HUES6 (cell line): ENCODE data around the gene DENND4A.

Experiments
- H3K27ac ChIP-seq: 2 replicates; pipeline ENCODE4 v1.7.0; 2013; ENCODE audit warnings: low read depth, mild to moderate bottlenecking, low read length, inconsistent platforms
- H3K27me3 ChIP-seq: 2 replicates; pipeline ENCODE4 v1.6.1; 2013; ENCODE audit warnings: low read length; ENCODE audit not compliant: control insufficient read depth, insufficient read depth
- H3K36me3 ChIP-seq: 2 replicates; pipeline ENCODE4 v1.6.1; 2013; ENCODE audit warnings: low read length; ENCODE audit not compliant: control insufficient read depth, insufficient read depth
- H3K4me1 ChIP-seq: 2 replicates; pipeline ENCODE4 v1.6.1; 2013; ENCODE audit warnings: low read length; ENCODE audit not compliant: control insufficient read depth, insufficient read depth
- H3K4me3 ChIP-seq: 2 replicates; pipeline ENCODE4 v1.5.1; 2013; ENCODE audit warnings: low read depth, low read length
- H3K9ac ChIP-seq: one replicate; pipeline ENCODE4 v1.6.1; 2013; ENCODE audit warnings: mild to moderate bottlenecking, low read length
- H3K9me3 ChIP-seq: 2 replicates; pipeline ENCODE4 v1.6.1; 2013; ENCODE audit warnings: low read depth, low read length; ENCODE audit not compliant: control insufficient read depth, insufficient read depth

DENND4A gene

DNA sequence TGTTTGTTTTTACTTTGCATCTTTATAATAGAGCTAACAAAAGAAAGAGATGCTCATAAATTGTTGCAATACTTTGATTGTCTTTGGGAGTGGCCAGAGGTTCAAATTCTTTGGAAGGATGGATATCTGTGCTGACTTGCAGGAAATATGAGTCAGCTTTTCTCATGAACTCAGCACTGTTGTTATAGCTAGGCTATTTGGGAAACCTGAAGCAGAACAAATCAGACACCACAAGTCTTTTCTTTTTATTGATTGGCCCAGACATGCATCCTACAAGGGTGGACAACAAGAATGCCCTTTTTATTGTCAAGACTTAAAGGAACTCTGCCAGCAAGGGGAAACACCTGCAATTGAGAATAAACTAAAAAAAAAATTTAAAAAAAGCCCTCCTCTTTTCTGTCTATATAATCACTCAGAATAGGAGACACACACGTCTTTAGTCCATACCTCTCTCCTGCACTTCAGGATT is 4.6 kb upstream of the DENND4A start:
- H3K4me3 ChIP-seq, result no peak overlapping the region
- H3K27me3 ChIP-seq, result no peaks in the 10 kb centered on the region
- H3K9me3 ChIP-seq, result no peaks in the 10 kb centered on the region
- no peak overlapping the region for H3K27ac ChIP-seq
- peaks cover 17% of the 10 kb centered on the region for H3K4me1 ChIP-seq
- no peaks in the 10 kb centered on the region for H3K36me3 ChIP-seq
- H3K9ac ChIP-seq, result no peak overlapping the region

DNA sequence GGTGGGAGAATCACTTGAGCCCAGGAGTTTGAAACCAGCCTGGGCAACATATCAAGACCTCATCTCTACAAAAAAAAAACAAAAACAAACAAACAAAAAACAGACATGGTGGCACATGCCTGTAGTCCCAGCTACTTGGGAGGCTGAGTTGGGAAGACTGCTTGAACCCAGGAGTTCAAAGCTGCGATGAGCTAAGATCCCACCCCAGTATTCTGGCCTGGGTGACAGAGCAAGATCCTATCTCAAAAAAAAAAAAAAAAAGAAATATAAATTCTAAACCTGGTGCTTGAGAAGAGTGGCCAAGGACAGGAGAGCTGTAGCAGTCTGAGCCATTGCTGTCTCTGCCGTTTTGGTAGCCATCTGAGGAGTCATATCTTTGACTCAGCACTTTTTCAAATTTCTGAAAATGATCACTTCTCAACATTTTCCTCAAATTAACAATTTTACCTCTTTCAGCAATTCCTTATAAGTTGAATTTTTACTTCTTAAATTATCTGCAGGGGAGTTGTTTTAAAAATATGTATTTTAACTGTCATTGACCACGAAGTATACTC is 3.6 kb upstream of the DENND4A start:
- peaks cover 12% of the 10 kb centered on the region for H3K4me1 ChIP-seq
- no peak overlapping the region for H3K27ac ChIP-seq
- no peaks in the 10 kb centered on the region for H3K9me3 ChIP-seq
- no peak overlapping the region for H3K4me3 ChIP-seq
- H3K9ac ChIP-seq, result no peak overlapping the region
- H3K36me3 ChIP-seq, result no peaks in the 10 kb centered on the region
- peaks cover 1% of the 10 kb centered on the region; the same call in 1 of the 2 replicates for H3K27me3 ChIP-seq

DNA sequence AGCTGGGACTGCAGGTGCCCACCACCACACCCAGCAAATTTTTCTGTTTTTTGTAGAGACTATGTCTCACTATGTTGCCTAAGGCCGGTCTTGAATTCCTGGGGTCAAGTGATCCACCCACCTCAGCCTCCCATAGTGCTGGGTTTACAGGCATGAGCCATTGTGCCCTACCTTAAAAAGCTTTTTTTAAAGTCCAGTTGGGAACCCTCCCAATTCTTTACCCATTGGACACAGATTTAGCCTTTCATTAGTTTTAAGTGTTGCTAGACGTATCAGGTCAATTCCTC is 1.7 kb upstream of the DENND4A start:
- Histone ChIP-seq H3K9ac (no peak overlapping the region), H3K9me3 (no peaks in the 10 kb centered on the region), H3K36me3 (no peaks in the 10 kb centered on the region), H3K27ac (no peak overlapping the region), H3K4me3 (no peak overlapping the region), H3K27me3 (peaks cover 3% of the 10 kb centered on the region; the same call in 1 of the 2 replicates), H3K4me1 (peaks cover 13% of the 10 kb centered on the region)

DNA sequence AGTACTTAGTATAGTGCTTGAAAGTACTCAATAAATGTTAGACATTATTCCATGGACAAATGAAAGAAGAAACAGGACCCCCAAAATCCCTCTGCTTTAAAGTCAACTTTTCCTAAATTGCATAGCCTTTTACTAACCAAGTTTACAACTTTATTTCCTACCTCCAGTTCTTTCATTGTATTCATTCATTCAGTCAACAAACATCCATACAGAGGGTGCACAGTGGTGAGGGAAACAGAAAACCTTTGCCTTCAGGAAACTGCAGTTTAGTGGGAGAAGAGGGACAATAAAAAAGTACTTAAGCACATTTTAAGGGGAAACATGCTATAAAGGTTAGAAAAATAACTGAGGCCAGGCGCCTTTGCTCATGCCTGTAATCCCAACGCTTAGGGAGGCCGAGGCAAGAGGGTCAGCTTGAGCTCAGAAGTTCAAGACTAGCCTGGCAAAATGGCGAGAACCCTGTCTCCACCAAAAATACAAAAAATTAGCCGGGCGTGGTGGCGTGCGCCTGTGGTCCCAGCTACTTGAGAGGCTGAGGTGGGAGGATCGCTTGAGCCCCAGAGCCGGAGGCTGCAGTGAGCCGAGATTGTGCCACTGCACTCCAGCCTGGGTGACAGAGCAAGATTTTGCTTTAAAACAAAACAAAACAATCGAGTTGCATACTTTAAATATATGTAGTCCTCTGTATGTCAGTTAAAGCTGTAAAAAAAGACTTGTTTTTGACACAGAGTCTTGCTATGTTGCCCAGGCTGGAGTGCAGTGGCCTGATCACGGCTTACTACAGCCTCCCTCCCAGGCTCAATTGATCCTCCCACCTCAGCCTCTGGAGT is 1.1 kb upstream of the DENND4A start:
- H3K27me3 ChIP-seq, result peaks cover 3% of the 10 kb centered on the region; the same call in 1 of the 2 replicates
- H3K4me1 ChIP-seq, result peaks cover 13% of the 10 kb centered on the region
- no peak overlapping the region for H3K27ac ChIP-seq
- peak overlapping the region; percentile 88 for H3K4me3 ChIP-seq
- H3K36me3 ChIP-seq, result no peaks in the 10 kb centered on the region
- H3K9me3 ChIP-seq, result no peaks in the 10 kb centered on the region
- peak overlapping the region; percentile 65 for H3K9ac ChIP-seq

DNA sequence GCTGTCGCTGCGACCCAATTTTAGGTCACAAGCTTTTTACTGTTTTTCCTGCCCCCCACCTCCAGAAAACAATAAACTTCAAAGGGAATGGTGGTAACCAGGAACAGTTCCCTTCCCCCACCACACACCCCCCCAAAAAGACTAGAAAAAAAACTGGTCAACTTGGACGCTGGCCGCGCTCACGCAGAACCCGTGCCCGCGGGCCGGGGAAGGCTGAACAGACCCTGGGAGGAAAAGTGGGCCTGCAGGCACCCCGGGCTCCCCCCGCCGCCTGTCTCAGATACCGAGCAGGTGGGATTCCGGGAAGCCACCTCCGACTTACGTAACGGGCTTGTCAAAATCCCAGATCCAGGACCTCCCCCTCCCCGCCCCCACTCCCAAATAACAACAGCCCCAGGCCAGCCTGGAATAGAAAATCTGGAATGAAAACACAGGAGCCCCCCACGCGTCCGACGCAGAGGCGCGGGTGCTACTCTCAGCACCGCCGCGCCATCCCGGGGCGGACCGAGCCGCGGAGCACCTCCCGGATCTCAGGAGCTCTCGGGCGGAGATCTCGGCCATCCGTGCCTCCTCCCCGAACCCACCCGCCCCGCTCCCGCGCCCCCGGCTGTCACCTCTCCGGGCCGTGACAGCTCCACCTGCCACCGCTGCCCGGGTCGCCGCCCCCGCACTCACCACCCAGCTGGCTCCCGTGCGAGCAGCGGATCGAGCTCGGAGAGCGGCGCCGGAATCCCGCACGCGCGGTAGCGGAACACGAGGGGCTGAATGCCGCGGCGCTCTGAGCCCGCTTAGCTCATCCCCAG is 557 bp downstream of the DENND4A start:
- Histone ChIP-seq H3K9me3 (no peaks in the 10 kb centered on the region), H3K36me3 (no peaks in the 10 kb centered on the region), H3K27me3 (peaks cover 3% of the 10 kb centered on the region; the same call in 1 of the 2 replicates), H3K4me1 (peaks cover 10% of the 10 kb centered on the region), H3K9ac (peak overlapping the region; percentile 14), H3K4me3 (peak overlapping the region; percentile 88), H3K27ac (no peak overlapping the region)

DNA sequence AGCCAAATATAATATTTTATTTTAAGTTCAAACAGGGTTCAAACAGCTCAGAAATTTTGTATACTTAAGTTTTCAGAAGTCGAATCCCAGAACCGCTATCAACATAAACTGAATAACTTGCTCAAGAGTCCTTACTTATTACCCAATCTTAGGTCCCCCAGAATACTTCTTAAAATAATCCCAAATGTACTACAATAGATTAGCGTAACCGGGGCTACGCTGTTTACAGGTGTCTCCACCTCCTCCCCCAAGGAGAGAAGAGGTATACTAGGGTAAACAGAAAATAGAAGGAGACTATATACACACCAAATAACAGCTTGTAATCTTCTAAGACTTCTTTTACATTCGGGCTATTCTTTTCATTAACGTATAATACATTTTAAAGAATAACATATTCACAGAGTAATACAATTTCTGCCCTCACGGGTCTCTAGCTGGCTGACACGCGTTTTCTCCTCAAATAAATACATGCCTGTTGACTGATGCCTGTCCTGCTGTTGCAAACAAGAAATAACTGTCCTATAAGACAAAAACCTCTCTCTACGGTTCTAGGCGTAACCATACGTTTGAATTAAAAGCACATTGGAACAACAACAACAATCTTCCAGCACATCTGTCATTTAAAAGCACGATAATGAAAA is 1.3 kb downstream of the DENND4A start:
- H3K27me3 ChIP-seq, result peaks cover 3% of the 10 kb centered on the region; the same call in 1 of the 2 replicates
- H3K9me3 ChIP-seq, result no peaks in the 10 kb centered on the region
- 0 out of 2 replicates have a peak, but pooled peaks cover 7% of the 10 kb centered on the region for H3K4me1 ChIP-seq
- no peaks in the 10 kb centered on the region for H3K36me3 ChIP-seq
- peak overlapping the region; percentile 14 for H3K9ac ChIP-seq
- H3K4me3 ChIP-seq, result peak overlapping the region; percentile 88
- no peak overlapping the region for H3K27ac ChIP-seq

DNA sequence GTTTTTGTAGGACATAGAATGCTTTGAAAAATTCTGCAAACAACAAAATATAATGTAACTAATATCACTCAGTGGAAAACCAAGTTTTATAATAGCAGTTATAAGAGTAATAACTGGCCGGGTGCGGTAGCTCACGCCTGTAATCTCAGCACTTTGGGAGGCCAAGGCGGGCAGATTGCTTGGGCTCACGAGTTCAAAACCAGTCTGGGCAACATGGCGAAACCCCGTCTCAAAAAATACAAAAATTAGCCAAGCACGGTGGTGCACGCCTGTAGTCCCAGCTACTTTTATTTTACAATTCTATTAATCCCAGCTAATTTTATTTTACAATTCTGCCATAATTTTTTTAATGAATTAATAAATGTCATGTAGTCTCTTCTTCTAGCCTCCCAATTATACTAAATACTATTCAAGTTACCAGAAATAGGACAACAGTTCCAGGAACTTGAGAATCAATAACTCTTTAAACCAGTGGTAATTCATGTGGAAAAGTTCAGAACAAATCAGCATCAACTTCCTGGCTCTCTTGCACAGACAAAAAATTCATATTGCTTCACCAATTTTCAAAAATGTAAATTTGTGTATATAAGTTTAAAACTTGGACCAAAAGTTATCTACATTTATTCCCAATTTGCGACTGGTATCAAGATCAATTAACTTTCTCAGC is 2.2 kb downstream of the DENND4A start:
- Histone ChIP-seq H3K27ac (no peak overlapping the region), H3K9me3 (no peaks in the 10 kb centered on the region), H3K36me3 (no peaks in the 10 kb centered on the region), H3K27me3 (peaks cover 3% of the 10 kb centered on the region; the same call in 1 of the 2 replicates), H3K4me1 (0 out of 2 replicates have a peak, but pooled peaks cover 7% of the 10 kb centered on the region), H3K4me3 (no peak overlapping the region), H3K9ac (no peak overlapping the region)

DNA sequence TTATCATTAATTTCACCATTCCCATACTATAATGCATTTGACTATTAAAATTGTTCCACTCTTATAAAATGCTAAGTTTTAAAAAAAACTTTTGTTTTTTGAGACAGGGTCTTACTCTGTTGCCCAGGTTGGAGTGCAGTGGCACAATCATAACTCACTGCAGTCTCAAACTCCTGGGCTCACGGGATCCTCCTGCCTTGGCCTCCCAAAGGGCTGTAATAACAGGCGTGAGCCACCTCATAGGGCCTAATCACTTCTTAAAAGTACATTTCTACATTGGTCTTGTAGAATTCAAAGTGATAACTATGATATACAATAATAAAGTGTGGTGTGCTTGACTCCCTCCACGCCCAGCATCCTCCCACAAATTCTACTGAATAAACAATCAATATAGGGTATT is 3.0 kb downstream of the DENND4A start:
- H3K36me3 ChIP-seq, result no peaks in the 10 kb centered on the region
- no peak overlapping the region for H3K4me3 ChIP-seq
- H3K4me1 ChIP-seq, result 0 out of 2 replicates have a peak, but pooled peaks cover 7% of the 10 kb centered on the region
- H3K9me3 ChIP-seq, result no peaks in the 10 kb centered on the region
- H3K27ac ChIP-seq, result no peak overlapping the region
- peaks cover 3% of the 10 kb centered on the region; the same call in 1 of the 2 replicates for H3K27me3 ChIP-seq
- H3K9ac ChIP-seq, result no peak overlapping the region

DNA sequence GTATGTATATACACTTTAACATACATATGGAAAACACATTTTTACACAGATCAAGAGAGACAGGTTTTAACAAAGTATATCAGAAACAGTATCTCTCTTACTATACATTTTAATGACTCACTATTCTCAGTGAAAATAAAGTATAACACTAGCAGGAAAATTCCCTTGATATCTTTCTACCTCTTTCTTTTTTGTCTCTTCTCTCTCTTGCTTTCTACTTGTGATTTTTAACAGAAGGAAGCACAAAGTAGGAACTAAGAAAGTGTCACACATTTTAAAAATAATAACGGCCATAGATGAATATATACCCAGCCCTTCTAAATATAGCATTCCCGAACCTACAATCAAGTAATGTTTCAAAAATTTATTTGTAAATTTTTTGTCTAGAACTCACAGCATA is 4.8 kb downstream of the DENND4A start:
- Histone ChIP-seq H3K27me3 (peaks cover 3% of the 10 kb centered on the region; the same call in 1 of the 2 replicates), H3K9me3 (no peaks in the 10 kb centered on the region), H3K27ac (no peak overlapping the region), H3K9ac (no peak overlapping the region), H3K4me3 (no peak overlapping the region), H3K36me3 (no peaks in the 10 kb centered on the region), H3K4me1 (0 out of 2 replicates have a peak, but pooled peaks cover 2% of the 10 kb centered on the region)

DNA sequence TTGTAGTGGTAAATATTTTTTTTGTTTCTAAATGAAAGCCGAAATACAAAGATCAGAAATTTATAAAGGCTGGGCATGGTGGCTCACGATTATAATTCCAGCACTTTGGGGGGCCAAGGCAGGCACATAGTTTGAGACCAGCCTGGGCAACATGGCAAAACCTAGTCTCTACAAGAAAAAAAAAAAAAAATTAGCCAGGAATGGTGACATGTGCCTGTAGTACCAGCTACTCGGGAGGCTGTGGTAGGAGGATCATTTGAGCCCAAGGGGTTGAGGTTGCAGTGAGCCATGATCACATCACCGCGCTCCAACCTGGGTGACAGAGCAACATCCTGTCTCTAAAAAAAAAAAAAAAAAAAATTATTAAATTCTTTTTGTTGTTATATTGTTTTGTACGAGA is 6.9 kb downstream of the DENND4A start:
- H3K27me3 ChIP-seq, result no peaks in the 10 kb centered on the region
- H3K9me3 ChIP-seq, result no peaks in the 10 kb centered on the region
- H3K9ac ChIP-seq, result no peak overlapping the region
- no peak overlapping the region for H3K27ac ChIP-seq
- H3K4me1 ChIP-seq, result no peaks in the 10 kb centered on the region
- no peaks in the 10 kb centered on the region for H3K36me3 ChIP-seq
- H3K4me3 ChIP-seq, result no peak overlapping the region
